T-cell (primary cell): ENCODE measurements around the gene UACA. TPM values are rescaled to one million over a fixed set of nuclear protein-coding genes. Genes with fewer than 3 reads are reported as not detected.

Experiments
- ATAC-seq, 4 experiments: fragments of 200-7000 bp in 3 of 4; fragments of 150-1000 bp in 1 of 4; cut with Tn5 transposase; replicated peaks in 1 of 4; 1 replicate in 3 of 4; 2 replicates in 1 of 4; pipeline ENCODE4 v1.10.0; 2021; ENCODE audit warnings: moderate library complexity in 3 of 4, mild to moderate bottlenecking in 2 of 4, moderate number of reproducible peaks in 1 of 4
- CTCF ChIA-PET, 2 donors: fragments of 300-600 bp; sonication (Branson Sonifier 250); formaldehyde crosslinking; loops; one replicate each; lab custom pipeline; 2022; ENCODE audit warnings: antibody characterized with exemption in 2 of 2; lab: Charles Lee
- POLR2A ChIA-PET, 2 donors: fragments of 300-600 bp; sonication (Branson Sonifier 250); formaldehyde crosslinking; loops; one replicate each; lab custom pipeline; 2022; ENCODE audit warnings: antibody characterized with exemption in 2 of 2; lab: Charles Lee
- DNase-seq, 35 experiments: peaks; one replicate each; pipeline versions ENCODE4 v3.0.0 to v3.0.0-alpha.2; 2013 to 2023
- H3K27ac ChIP-seq: one replicate; pipeline ENCODE4 v1.5.1; 2013; ENCODE audit warnings: low read length
- H3K27me3 ChIP-seq, 2 experiments: replicated peaks in 1 of 2; 1 replicate in 1 of 2; 2 replicates in 1 of 2; pipeline versions ENCODE4 v1.6.1 to v1.7.0; 2013; ENCODE audit warnings: low read length in 1 of 2, mixed read lengths in 1 of 2; ENCODE audit not compliant: control insufficient read depth in 2 of 2, insufficient read depth in 2 of 2; ENCODE audit errors: extremely low read depth in 1 of 2
- H3K36me3 ChIP-seq, 2 donors: 1 replicate in 1 of 2; 2 replicates in 1 of 2; pipeline versions ENCODE4 v1.6.1 to v1.7.0; 2013; ENCODE audit warnings: low read length in 1 of 2; ENCODE audit not compliant: control insufficient read depth in 2 of 2, insufficient read depth in 1 of 2; ENCODE audit errors: extremely low read depth in 1 of 2
- H3K4me1 ChIP-seq, 2 experiments: 1 replicate in 1 of 2; 2 replicates in 1 of 2; pipeline versions ENCODE4 v1.6.1 to v1.7.0; 2013; ENCODE audit warnings: low read length in 2 of 2, mixed read lengths in 1 of 2; ENCODE audit not compliant: insufficient read depth in 2 of 2, control insufficient read depth in 1 of 2; ENCODE audit errors: extremely low read depth in 1 of 2
- H3K4me3 ChIP-seq, 2 donors: 1 replicate in 1 of 2; 2 replicates in 1 of 2; pipeline versions ENCODE4 v1.5.1 to v1.7.0; 2013; ENCODE audit warnings: mild to moderate bottlenecking in 2 of 2, low read length in 1 of 2, moderate library complexity in 1 of 2; ENCODE audit not compliant: control insufficient read depth in 1 of 2; ENCODE audit errors: extremely low read depth in 1 of 2
- H3K9me3 ChIP-seq: 2 replicates; pipeline ENCODE4 v1.7.0; 2013
- H3K27ac Mint-ChIP-seq, 2 donors: one replicate each; pipeline ENCODE4 v1.8.0; 2020 to 2021; ENCODE audit warnings: mild to moderate bottlenecking in 2 of 2, mixed read lengths in 2 of 2
- H3K27me3 Mint-ChIP-seq, 2 donors: one replicate each; pipeline ENCODE4 v1.8.0; 2021 to 2022; ENCODE audit warnings: mixed read lengths in 2 of 2
- H3K36me3 Mint-ChIP-seq: one replicate; pipeline ENCODE4 v1.8.0; 2021; ENCODE audit warnings: mixed read lengths
- H3K4me1 Mint-ChIP-seq, 3 donors: one replicate each; pipeline ENCODE4 v1.8.0; 2020 to 2022; ENCODE audit warnings: mixed read lengths in 3 of 3, mild to moderate bottlenecking in 1 of 3
- H3K4me3 Mint-ChIP-seq, 3 donors: one replicate each; pipeline ENCODE4 v1.8.0; 2020 to 2022; ENCODE audit warnings: mild to moderate bottlenecking in 3 of 3, mixed read lengths in 3 of 3, moderate library complexity in 3 of 3
- H3K9me3 Mint-ChIP-seq, 3 donors: one replicate each; pipeline ENCODE4 v1.8.0; 2020 to 2022; ENCODE audit warnings: mixed read lengths in 3 of 3
- WGBS: methylation state at CpG from one replicate; pipeline ENCODE4 v1.1.5; 2013; ENCODE audit warnings: missing lambda C conversion rate; ENCODE audit not compliant: insufficient coverage; 5-methylcytosine and 5-hydroxymethylcytosine counted together
- total RNA-seq, 35 experiments: library from RNA in 6 of 35; stranded (reverse) in 6 of 35; fragments of 120-200 nt in 1 of 35; gene quantifications; one replicate each; pipeline versions ENCODE4 v1.2.1 to v1.2.4 and lab custom pipeline; 2013 to 2026

Gene UACA
- total RNA-seq, 5 donors from 2014 or later (not counting 1 experiment from before 2014, with no cell fraction given): 0.08 to 1.3 (median 0.70) TPM

DNA sequence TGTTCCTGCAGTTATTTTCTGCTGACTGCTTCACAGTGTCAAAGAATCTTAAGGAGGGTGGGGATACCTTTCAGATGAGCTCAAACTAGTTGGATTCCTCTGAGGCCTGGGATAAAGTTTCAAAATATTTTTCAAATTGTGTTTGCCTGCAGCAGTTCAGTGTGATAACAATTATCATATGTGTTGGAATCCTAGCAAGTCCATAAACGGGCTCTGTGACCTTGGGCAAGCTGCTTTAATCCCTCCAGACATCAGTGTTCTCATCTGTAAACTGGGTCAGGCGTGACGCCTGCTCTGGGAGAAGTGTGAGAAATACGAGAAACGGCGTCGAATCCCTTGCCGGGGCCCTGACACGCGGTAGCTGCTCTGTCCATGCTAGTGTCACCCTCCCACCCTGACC lies 153.5 kb downstream of the UACA start:
- DNase-seq: no peak
- Mint-ChIP-seq H3K9me3 (no peaks in the 10 kb centered on the region), H3K36me3 (no peaks in the 10 kb centered on the region), H3K27me3 (peaks cover 6 to 7% of the 10 kb centered on the region in 2 donors), H3K27ac (no peak overlapping the region), H3K4me1 (no peaks in the 10 kb centered on the region), H3K4me3 (no peak overlapping the region)
- H3K9me3 ChIP-seq: no peaks in the 10 kb centered on the region
- ChIA-PET POLR2A (no interaction called here), CTCF (no interaction called here)
- H3K27ac ChIP-seq: no peak overlapping the region
- H3K4me3 ChIP-seq: no peak overlapping the region
- H3K4me1 ChIP-seq: no peaks in the 10 kb centered on the region
- H3K36me3 ChIP-seq: no peaks in the 10 kb centered on the region
- WGBS: 90% methylated on average over 2 of the region's 10 CpGs
- peaks cover 0 to 8% of the 10 kb centered on the region in 2 experiments for H3K27me3 ChIP-seq
- ATAC-seq: no peak

DNA sequence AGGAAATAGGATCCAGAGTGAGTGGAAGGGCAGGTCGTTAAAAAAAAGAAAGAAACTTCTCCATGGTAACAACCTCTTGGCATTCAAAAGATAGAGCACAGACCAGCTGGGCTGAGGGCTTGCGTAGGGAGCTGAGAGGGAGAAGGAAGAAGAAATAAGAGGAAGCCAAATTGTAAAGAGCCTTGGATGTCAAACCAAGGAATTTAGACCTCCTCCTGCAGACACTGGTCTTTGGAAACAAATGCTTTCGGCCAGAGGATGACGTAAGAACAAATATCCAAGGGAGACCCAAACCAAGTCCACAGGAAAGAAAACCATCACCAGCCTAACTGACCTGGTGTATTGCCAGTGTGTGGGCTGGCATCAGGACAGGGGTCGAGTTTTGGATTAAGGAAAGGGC lies 155.2 kb downstream of the UACA start:
- no peak for DNase-seq
- Histone ChIP-seq H3K36me3 (no peaks in the 10 kb centered on the region), H3K27ac (no peak overlapping the region), H3K27me3 (peaks cover 0 to 12% of the 10 kb centered on the region in 2 experiments), H3K4me1 (no peaks in the 10 kb centered on the region), H3K4me3 (no peak overlapping the region), H3K9me3 (no peaks in the 10 kb centered on the region)
- H3K4me1 Mint-ChIP-seq: no peaks in the 10 kb centered on the region
- H3K36me3 Mint-ChIP-seq: no peaks in the 10 kb centered on the region
- no peak overlapping the region for H3K4me3 Mint-ChIP-seq
- H3K9me3 Mint-ChIP-seq: no peaks in the 10 kb centered on the region
- CTCF ChIA-PET: interaction anchor here in 1 of 2 donors (0.7 kb wide), 1 partner anchor 785 kb away, joined by 4 read pairs; no protein-coding TSS in a partner anchor
- POLR2A ChIA-PET: no interaction called here
- peaks cover under 1 to 4% of the 10 kb centered on the region in 2 donors for H3K27me3 Mint-ChIP-seq
- no peak for ATAC-seq
- 40% methylated on average over 1 of the region's 5 CpGs for WGBS
- no peak overlapping the region for H3K27ac Mint-ChIP-seq

DNA sequence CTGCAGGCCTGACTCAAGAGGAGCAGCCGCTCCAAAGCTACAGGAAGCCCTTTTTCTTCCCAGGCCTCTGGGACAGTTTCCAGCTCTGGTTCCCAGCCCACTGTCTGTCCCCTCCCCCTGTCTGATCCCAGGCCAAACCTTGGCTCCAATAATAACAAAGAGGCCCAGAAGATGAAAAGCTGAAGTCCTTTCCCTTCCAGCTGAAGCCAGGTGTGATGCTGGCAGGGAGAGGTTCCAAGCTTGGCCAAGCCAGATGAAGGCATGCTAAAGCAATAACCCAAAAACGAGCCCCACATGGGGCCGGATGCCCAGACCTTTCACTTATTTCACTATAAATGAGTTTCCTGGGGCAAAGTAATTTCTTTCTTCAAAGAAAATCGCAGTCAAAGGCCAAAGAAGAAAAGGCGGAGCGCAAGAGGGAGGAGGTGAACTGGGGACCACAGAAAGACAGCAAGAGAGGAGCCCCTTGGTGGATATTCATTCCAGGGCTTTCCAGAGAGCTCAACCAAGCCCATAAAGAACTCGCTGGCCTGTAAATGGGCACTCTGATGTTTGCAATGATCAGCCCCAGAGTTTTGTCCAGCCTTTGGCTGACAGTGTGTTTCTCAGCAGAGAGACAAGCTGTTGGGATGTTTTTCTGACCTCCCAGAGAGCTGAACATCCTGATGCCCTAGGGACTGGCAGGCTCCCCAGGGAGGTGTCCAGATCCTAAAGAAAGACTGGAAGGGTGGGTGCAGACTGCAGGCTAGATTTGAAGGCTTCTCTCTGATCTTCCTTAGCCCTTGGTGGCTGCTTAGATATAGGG lies 157.6 kb downstream of the UACA start:
- Mint-ChIP-seq H3K36me3 (no peaks in the 10 kb centered on the region), H3K27me3 (peaks cover 0 to 4% of the 10 kb centered on the region in 2 donors), H3K4me3 (no peak overlapping the region), H3K27ac (no peak overlapping the region), H3K4me1 (no peaks in the 10 kb centered on the region), H3K9me3 (no peaks in the 10 kb centered on the region)
- WGBS: 83% methylated on average over 3 of the region's 7 CpGs
- no peak for ATAC-seq
- Histone ChIP-seq H3K27ac (no peak overlapping the region), H3K4me3 (no peak overlapping the region), H3K27me3 (peaks cover 0 to 10% of the 10 kb centered on the region in 2 experiments), H3K4me1 (no peaks in the 10 kb centered on the region), H3K9me3 (no peaks in the 10 kb centered on the region), H3K36me3 (no peaks in the 10 kb centered on the region)
- no peak for DNase-seq
- ChIA-PET CTCF (no interaction called here), POLR2A (no interaction called here)

GRCh38 chr15:70604666-70605315 lies 158.6 kb downstream of the UACA start:
- no peaks in the 10 kb centered on the region for H3K36me3 ChIP-seq
- no peak for DNase-seq
- WGBS: 69% methylated on average over 11 of the region's 18 CpGs
- H3K4me1 ChIP-seq: no peaks in the 10 kb centered on the region
- CTCF ChIA-PET: no interaction called here
- POLR2A ChIA-PET: no interaction called here
- no peak for ATAC-seq
- H3K4me3 ChIP-seq: no peak overlapping the region
- peaks cover 0 to 10% of the 10 kb centered on the region in 2 experiments for H3K27me3 ChIP-seq
- H3K27ac ChIP-seq: no peak overlapping the region
- no peaks in the 10 kb centered on the region for H3K9me3 ChIP-seq
- H3K27ac Mint-ChIP-seq: no peak overlapping the region
- peaks cover 0 to 4% of the 10 kb centered on the region in 2 donors for H3K27me3 Mint-ChIP-seq
- no peaks in the 10 kb centered on the region for H3K4me1 Mint-ChIP-seq
- H3K36me3 Mint-ChIP-seq: no peaks in the 10 kb centered on the region
- no peak overlapping the region for H3K4me3 Mint-ChIP-seq
- H3K9me3 Mint-ChIP-seq: peaks cover 0 to 2% (median 2%) of the 10 kb centered on the region in 3 donors

Other genes with a start within 250 kb of the UACA start
- under 1 TPM in 2 of 5 donors, not detected in 3; 0.41 to 0.49 TPM for gene LARP6, start 90.6 kb upstream of the UACA start, total RNA-seq
- under 1 TPM in 2 of 5 donors, not detected in 3; 0.33 TPM for gene THAP10, start 128.9 kb upstream of the UACA start, total RNA-seq
- gene LRRC49, start 129.3 kb upstream of the UACA start, total RNA-seq: under 1 TPM in 4 of 5 donors, not detected in 1; 0.16 to 0.77 (median 0.51) TPM